Measurements from ENCODE around the gene MIS18BP1. TPM values are rescaled to one million over a fixed set of nuclear protein-coding genes. Genes with fewer than 3 reads are reported as not detected.

Gene MIS18BP1
- total and polyA plus RNA-seq, 9 donors, result 12.5 to 44.3 (median 20.4) TPM

GRCh38 chr14:45246151-45246550 lies 6.9 kb downstream of the MIS18BP1 start:
- no peak overlapping the region for H3K4me3 ChIP-seq
- intact Hi-C loops (cut with DNase I), result no loop called here
- H3K9me3 ChIP-seq, result no peaks in the 10 kb centered on the region
- TF ChIP-seq POLR2A (IDR thresholded peaks at IDR 0.05) (no peak), EP300 (IDR thresholded peaks at IDR 0.05) (no peak), CTCF (IDR thresholded peaks at IDR 0.05) (no peak)
- no peaks in the 10 kb centered on the region for H3K36me3 ChIP-seq
- peaks cover 13% of the 10 kb centered on the region for H3K4me1 ChIP-seq (ENCODE audit: insufficient read depth)
- 76 to 94% (median 92%) methylated on average over 3 of the region's 3 CpGs for WGBS, 3 donors
- H3K27me3 ChIP-seq, result no peaks in the 10 kb centered on the region
- no peak for DNase-seq
- no peak overlapping the region for H3K27ac ChIP-seq

- H3K4me3 ChIP-seq, result no peak overlapping the region
- H3K9me3 ChIP-seq, result no peaks in the 10 kb centered on the region
- H3K4me1 ChIP-seq (ENCODE audit: insufficient read depth), result peaks cover 3% of the 10 kb centered on the region
- H3K27me3 ChIP-seq, result no peaks in the 10 kb centered on the region
- 14 to 21% (median 15%) methylated on average over 3 of the region's 3 CpGs for WGBS, 3 donors
- intact Hi-C loops (cut with DNase I), result no loop called here
- TF ChIP-seq EP300 (IDR thresholded peaks at IDR 0.05), result no peak
- TF ChIP-seq CTCF (IDR thresholded peaks at IDR 0.05), result no peak
- TF ChIP-seq POLR2A (IDR thresholded peaks at IDR 0.05), result no peak
- H3K36me3 ChIP-seq, result no peaks in the 10 kb centered on the region
- no peak for DNase-seq
- peak overlapping the region in 1 of 2 donors; percentile 53 for H3K27ac ChIP-seq
Observed at GRCh38 chr14:45242706-45243105, 10.3 kb downstream of the MIS18BP1 start.

GRCh38 chr14:45238988-45239387 lies 14.0 kb downstream of the MIS18BP1 start:
- Histone ChIP-seq H3K9me3 (no peaks in the 10 kb centered on the region), H3K4me1 (ENCODE audit: insufficient read depth) (peaks cover 1% of the 10 kb centered on the region), H3K4me3 (no peak overlapping the region), H3K27me3 (no peaks in the 10 kb centered on the region), H3K27ac (no peak overlapping the region), H3K36me3 (no peaks in the 10 kb centered on the region)
- intact Hi-C loops (cut with DNase I), result no loop called here
- TF ChIP-seq EP300 (IDR thresholded peaks at IDR 0.05), result no peak
- TF ChIP-seq CTCF (IDR thresholded peaks at IDR 0.05), result no peak
- TF ChIP-seq POLR2A (IDR thresholded peaks at IDR 0.05), result no peak
- WGBS, 3 donors, result 62 to 81% (median 67%) methylated on average over 2 of the region's 2 CpGs
- no peak for DNase-seq

GRCh38 chr14:45227566-45227965 lies 25.4 kb downstream of the MIS18BP1 start:
- H3K27me3 ChIP-seq, result no peaks in the 10 kb centered on the region
- DNase-seq, result no peak
- no peaks in the 10 kb centered on the region for H3K36me3 ChIP-seq
- intact Hi-C loops (cut with DNase I), result no loop called here
- TF ChIP-seq EP300 (IDR thresholded peaks at IDR 0.05) (no peak), CTCF (IDR thresholded peaks at IDR 0.05) (no peak), POLR2A (IDR thresholded peaks at IDR 0.05) (no peak)
- H3K27ac ChIP-seq, result no peak overlapping the region
- no peaks in the 10 kb centered on the region for H3K9me3 ChIP-seq
- no peaks in the 10 kb centered on the region for H3K4me1 ChIP-seq (ENCODE audit: insufficient read depth)
- WGBS, 3 donors, result 97 to 98% (median 98%) methylated on average over 4 of the region's 4 CpGs
- H3K4me3 ChIP-seq, result no peak overlapping the region

All from ovary (tissue), 9 donors.